ENCODE results near the gene PTBP3.

GRCh38 chr9:112310826-112311225, 22.6 kb downstream of the PTBP3 start:
- no peak for TF ChIP-seq CTCF (conservative IDR thresholded peaks at IDR 0.05 in 1 of 2, IDR thresholded peaks at IDR 0.05 in 1 of 2; ENCODE audit: low read depth in 1 of 2, low read length in 2 of 2)
- no peak for TF ChIP-seq EZH2 (IDR thresholded peaks at IDR 0.05; ENCODE audit: low read length, missing control alignments)

Data from fibroblast of lung (primary cell).